LNCAP (cell line): ENCODE measurements around the gene MYO9A.

Experiments used
- CTCF ChIP-seq: fragments of 450-650 bp; IDR thresholded peaks from 2 replicates; pipeline ENCODE4 v1.5.1; 2017; ENCODE audit warnings: mild to moderate bottlenecking

MYO9A gene

GRCh38 chr15:71945012-71945411 is 172.9 kb downstream of the MYO9A start:
- TF ChIP-seq CTCF = no peak

- TF ChIP-seq CTCF = no peak
Measured at GRCh38 chr15:71943806-71944205, 174.1 kb downstream of the MYO9A start.

GRCh38 chr15:71939981-71940588 is 177.9 kb downstream of the MYO9A start:
- no peak for TF ChIP-seq CTCF

GRCh38 chr15:71937650-71938311 is 180.2 kb downstream of the MYO9A start:
- TF ChIP-seq CTCF = no peak

- no peak for TF ChIP-seq CTCF
Measured at GRCh38 chr15:71934446-71934845, 183.5 kb downstream of the MYO9A start.

GRCh38 chr15:71932689-71933088 is 185.3 kb downstream of the MYO9A start:
- no peak for TF ChIP-seq CTCF

- no peak for TF ChIP-seq CTCF
Measured at GRCh38 chr15:71931261-71931660, 186.7 kb downstream of the MYO9A start.
